GM21515 (cell line): ENCODE results near the gene RNF7.
"Not testable (repeated sequence)": the region's sequence is repeated elsewhere in the genome, so short reads cannot be mapped to it uniquely, and the experiment has no call there.

Experiments used
- ATAC-seq: cut with Tn5 transposase; IDR thresholded peaks from one replicate; pipeline ENCODE4 v1.9.1; 2021; ENCODE audit not compliant: unreplicated experiment

The RNF7 gene

DNA sequence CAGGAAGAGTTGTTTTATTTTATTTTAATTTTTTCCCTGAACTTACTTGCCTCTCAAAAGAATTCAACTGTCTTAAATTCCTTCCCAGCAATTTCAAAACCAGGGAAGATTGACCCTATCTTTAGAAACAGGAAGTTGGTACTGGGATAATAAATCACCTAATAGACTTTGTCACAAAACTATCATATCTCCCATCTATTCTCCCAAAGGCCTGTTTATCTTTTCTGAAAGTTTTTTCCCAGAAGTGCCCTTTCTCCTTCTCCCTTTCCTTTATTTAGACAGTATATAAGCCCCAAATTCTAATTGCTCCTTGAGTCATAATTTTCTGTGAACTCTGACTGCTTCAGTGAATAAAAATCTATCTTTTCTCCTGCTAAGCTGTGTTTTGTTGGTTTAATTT is 2.9 kb upstream of the RNF7 start:
- ATAC-seq: no peak

DNA sequence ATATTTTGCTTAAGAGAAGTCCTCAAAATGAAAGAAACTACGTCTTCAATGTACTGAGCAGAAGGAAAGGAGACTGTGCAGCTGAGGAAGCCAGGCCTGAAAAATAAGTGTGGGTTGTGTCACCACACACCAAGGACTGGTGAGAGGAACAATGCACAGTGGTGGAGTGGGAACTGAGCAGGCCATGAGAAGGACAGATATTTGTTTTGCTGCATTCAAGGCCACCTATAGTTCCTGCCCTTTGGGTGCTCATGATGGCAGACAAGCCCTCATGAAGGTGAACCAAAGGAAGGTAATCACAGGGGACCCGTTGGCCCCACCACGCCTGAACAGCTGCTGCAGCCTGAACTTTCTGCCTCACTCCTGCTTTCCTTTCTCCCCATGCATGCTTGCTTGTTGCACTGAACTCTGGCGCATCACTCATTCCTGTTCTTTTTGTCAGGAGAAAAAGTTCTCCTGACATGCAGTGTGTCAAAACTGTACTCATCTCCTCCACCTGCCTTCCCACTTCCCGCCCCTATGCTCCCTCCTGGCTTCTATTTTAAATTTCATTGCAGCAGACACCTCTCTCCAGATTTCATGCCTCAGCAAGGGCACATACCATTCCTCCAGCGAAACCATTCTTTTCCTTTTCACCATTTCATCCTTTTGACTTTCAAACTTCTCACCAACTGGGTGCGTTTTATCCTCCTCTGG is 2.2 kb upstream of the RNF7 start:
- ATAC-seq: no peak

DNA sequence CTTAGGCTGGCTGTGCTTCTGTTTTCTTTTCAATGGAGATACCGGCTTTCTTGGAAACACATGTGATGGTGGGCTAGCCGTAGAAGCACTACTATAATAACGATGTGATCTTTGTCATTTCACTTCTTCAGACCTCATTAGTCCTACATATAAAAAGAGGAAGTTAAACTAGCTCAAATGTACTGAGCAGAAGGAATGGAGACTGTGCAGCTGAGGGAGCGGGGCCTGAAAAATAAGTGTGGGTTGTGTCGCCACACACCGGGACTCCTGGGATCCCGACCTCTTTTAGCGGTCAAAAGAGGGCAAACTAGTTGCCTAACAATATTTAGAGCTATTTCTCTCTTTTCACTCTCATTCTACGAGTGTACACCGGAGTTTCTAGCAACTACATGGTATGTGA is 1.0 kb upstream of the RNF7 start:
- ATAC-seq: no peak

DNA sequence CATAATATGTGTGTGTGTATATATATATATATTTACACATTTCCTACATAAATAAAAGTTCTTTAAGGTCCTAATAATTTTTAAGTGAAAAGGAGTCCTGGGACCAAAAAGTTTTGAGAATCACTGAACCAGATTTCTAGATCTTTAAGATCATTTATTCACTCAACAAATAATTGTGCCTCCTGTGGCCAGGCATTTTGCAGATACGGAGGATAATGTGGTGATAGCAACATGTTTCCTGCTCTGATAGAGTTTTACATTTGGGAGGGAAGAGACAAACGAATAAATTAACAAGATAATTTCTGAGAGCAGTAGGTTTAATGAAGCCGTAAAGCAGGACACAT is 448 bp upstream of the RNF7 start:
- no peak for ATAC-seq

DNA sequence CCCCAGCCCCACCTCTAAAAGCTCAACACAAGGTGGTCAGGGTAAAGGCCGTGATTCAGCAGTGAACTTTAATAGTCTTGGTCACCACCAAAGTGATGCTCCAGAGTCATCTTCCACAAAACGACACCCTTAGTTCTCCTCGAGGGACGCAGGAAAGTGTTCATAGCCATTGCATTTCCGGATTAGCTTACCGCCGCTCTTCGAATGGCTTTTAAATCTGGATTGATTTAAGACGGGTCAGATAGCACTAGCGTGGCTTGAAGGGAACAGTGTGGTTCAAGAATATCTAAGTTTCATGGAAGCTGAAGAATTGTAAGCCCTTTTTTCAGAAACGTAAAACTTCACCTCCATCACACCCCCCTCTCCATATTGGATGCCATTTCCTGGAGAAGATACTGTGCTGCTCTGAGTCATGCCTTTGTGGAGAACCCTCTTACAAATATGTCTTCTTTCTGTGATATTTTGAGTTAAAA is 829 bp downstream of the RNF7 start:
- ATAC-seq: no peak

DNA sequence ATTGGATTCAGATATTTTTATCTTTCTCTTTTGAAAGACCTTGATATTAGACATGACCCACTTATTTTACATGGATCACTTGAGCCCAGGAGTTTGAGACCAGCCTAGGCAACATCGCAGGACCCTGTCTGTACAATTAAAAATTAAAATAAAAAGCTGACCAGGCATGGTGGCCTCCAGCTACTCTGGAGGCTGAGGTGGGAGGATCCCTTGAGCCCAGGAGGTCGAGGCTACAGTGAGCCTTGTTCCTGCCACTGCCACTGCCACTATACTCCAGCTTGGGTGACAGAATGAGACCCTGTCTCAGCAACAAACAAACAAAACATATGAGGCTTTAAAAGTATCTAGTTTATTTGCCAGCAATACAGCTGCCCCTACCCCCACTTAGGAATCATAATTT is 1.6 kb downstream of the RNF7 start:
- ATAC-seq: no peak

DNA sequence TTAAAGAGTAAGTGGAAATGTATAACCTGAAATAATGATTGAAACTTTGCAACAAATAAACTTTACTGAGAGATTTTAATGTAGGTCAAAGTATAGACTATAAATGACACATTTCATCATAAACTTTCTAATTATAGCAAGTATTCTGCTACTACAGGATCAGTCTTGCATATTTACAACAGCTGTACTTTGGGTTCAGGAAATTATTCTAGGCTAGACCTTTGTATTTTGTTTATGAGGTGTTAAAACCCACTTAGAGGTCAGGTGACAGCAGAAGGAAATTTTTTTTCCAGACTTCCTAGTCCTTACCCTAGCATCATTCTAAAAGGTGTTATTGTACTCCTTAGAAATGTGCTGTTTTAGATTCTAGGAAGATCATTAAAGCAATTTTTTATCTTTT is 2.3 kb downstream of the RNF7 start:
- no peak for ATAC-seq

DNA sequence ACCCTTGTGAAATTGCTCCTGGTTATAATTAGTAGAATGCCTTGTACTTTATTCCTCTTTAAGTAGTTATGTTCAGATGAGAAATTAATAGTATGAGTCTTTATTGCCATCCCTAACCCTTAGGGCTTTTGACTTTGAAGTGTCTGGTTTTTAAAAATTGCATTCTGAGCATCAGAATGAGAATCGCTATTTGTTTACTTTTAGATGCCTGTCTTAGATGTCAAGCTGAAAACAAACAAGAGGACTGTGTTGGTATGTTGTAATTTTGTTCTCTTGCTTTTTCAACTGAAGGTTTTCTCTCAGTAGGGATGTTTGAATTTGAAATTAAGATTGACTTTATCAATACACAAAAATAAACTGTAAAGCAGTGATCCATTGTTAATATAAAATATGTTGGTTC is 5.2 kb downstream of the RNF7 start:
- no peak for ATAC-seq

DNA sequence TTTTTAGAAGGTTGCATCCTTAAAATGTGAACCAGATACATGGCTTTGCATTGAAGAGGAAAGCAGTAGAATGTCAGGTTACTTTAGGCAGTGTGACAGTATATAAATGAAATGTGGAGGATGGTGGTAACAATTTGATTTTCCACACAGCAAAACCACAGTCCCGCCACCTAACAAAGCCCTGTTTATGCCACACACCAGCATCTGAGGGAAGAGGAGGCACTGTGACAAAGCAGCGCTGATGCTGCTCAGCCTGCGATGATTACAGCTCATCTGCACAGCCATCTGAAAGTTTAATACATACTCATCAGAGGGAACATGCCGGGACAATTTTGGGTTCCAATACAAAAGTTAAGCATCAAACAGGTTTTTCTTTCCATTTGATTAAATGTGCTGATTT is 8.9 kb downstream of the RNF7 start:
- no peak for ATAC-seq

DNA sequence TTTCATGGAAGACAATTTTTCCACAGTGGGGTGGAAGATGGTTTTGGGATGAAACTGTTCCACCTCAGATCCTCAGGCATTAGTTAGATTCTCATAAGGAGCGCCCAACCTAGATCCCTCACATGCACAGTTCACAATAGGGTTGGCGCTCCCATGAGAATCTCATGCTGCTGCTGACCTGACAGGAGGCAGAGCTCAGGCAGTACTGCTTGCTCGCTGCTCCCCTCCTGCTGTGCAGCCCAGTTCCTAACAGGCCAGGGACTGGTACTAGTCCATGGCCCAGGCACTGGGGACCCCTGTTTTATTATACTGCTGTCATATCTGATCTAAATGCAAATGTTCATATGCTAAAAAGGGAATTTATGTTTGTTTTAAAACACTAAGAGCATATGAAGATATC is 15.3 kb downstream of the RNF7 start:
- ATAC-seq: no peak

DNA sequence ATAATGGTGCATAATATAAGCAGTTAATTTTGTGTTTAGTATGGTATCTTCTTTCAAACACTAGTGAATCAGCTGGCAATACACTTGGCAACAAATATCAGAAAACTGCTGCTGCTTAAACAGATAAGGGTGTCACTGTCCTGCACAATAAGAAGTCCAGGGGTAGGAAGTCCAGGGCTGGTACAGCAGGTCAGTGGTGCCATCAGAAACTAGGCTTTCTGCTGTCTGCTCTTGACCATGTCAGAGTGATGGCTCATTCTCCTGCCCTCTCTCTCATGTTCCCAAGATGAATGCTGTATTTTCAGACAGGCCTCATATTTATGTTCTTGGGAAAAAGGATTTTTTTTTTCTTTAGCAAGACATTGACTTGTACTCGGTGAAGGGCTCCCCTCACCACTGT is 15.9 kb downstream of the RNF7 start:
- ATAC-seq: no peak

DNA sequence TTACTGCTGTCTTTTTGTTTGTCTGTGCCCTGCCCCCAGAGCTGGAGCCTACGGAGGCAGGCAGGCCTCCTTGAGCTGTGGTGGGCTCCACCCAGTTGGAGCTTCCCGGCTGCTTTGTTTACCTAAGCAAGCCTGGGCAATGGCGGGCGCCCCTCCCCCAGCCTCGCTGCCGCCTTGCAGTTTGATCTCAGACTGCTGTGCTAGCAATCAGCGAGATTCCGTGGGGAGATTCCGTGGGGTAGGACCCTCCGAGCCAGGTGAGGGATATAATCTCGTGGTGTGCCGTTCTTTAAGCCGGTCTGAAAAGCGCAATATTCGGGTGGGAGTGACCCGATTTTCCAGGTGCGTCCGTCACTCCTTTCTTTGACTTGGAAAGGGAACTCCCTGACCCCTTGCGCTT is 24.5 kb downstream of the RNF7 start:
- ATAC-seq: not testable (repeated sequence)

DNA sequence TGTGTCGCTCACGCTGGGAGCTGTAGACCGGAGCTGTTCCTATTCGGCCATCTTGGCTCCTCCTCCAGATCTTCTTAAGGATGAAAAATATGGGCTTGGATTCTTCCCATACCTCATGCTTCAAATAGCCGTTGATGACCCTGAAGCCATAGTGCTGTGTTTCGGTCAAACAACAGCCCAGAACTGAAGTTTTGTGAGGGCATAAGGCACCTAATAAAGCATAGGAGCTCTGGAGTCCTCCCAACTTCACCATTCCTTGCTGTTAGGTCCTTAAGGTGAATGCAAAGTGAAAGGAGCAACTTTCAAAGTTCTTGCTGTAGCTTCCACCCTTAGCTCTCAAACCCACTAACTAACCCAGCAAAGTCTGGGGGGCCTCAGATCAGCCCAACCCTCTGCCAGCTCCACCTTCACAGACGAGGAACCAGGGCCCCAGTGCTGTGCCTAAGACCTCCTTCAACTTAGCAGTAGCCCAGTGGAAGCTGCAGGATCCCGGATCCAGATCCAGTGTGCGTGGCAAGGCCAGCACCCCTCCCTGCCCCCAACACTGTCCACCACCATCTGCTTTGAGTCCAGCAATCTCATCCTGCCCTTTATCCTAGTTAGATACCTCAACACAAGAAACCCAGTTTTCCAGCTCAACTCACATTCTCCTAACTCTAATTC is 25.1 kb downstream of the RNF7 start, which contains the start of gene GRK7:
Gene GRK7 (plus strand): TSS at position 321 of the 663 bp plus-strand sequence. CDS start 14,877 bp downstream, outside the sequence.
- no peak for ATAC-seq

DNA sequence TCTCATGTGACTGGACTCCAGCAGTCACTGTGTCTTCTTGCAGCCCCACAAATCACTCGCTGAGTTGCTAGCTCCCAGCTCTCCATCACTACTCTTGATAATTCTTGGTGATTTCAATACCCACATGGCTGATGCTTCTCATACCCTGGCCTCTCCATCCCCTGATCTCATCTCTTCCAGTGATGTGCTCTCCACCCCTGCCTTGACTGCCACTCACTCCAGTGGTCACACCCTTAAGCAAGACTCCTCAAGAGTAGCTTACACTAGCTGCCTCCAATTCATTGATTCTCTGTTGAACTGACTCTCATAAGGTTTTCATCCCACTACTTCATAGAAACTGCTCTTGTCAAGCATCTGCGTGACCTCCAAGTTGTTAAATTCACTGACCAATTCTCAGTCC is 25.9 kb downstream of the RNF7 start:
- no peak for ATAC-seq

DNA sequence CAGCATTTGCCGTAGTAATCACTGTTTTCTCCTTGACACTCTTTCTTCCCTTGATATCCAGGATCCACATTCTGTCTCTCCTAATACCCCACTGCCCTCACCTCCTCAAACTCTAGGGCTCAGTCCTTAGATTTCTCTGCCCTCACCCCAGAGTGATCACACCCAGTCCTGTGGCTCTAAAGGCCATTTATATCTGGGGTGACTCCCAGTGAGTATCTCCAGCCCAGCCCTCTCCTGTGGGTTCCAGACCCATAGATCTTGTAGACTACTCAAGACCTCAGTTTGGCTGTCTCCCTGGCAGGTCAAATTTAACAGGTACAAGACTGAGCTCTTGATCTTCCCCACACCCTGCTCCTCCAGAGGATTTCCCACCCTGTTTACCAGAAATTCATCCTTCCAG is 26.4 kb downstream of the RNF7 start:
- ATAC-seq: no peak

DNA sequence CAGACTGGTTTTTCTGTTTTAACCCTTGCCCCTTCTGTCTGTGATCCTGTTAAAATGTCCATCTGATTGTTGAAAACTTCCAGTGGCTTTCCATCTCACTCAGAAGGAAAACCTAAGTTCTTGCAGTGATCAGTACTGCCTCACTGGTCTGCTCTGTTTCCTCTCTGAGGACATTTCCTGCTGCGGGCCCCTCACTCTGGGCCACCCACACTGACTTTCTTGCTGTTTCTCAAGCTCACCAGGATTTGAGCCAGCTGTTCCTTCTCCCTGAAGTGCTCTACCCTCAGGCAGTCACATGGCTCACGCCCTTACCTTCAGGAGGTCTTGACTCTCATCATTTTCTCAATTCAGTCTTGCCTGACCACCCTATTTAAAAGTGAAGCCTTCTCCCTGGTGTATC is 26.9 kb downstream of the RNF7 start:
- ATAC-seq: no peak

DNA sequence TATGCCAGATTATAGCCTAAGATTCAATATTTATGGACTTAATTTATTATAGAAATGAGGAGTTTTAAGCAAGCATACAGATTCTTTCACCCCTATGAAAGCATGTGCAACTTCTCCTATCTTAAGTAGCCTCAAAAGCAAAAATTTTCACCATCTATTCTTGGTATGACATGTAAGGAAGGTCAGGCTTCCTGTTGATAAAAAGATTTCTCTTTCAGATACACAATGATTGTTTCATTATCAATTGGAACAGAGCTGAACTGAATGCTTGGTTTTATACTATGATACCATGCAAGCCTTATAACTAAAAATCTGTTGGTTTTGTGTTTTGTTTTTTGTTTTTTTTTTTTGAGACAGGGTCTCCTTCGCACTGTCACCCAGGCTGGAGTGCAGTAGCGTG is 29.0 kb downstream of the RNF7 start:
- ATAC-seq: no peak

DNA sequence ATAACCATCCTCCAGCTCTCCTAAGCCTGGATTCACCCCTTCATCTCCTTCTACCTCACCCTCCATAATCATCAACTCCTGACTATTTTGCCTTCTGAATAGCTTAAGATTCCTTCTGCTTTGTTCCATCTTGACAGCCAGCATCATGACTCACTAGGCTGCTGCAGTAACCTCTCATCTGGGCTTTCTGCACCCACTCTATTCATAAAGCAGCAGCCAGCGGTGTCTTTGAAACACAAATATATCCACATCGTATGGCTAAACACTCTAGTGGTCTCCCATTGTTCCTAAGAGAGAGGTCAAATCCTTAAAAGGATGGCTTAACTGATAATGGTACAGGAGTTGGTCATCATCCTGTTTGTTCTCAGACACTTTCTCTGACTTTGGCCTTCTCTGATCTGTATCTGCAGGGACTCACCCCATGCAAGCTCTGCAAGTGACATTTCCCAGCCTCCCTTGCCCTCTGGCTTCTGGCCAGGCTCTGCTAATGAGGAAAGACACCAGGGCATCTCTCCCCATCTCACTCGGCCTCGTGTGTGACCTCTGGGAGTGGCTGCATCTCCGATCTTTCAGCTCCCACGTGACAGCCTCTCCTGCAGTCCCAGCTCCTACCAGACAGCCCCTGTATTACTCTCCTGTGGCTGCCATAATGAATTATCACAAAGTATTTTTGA is 31.3 kb downstream of the RNF7 start:
- no peak for ATAC-seq

DNA sequence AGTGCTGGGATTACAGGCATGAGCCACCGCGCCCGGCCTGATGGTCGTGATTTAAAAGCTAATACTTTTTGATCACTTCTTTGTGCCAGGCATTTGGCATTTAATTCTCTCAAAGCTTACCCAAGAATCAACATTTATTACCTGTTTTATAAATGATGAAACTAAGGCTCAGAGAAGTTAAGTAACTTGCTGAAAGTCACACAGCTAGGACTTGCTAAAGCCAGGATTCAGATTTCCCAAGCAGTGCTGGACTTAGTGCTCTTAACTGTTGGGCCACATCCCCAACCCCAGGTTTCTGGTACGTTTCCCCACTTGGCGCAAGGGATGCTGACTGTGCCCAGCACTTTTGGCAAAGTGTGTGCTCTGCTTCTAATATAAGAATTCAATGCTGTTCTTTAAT is 35.6 kb downstream of the RNF7 start:
- no peak for ATAC-seq

DNA sequence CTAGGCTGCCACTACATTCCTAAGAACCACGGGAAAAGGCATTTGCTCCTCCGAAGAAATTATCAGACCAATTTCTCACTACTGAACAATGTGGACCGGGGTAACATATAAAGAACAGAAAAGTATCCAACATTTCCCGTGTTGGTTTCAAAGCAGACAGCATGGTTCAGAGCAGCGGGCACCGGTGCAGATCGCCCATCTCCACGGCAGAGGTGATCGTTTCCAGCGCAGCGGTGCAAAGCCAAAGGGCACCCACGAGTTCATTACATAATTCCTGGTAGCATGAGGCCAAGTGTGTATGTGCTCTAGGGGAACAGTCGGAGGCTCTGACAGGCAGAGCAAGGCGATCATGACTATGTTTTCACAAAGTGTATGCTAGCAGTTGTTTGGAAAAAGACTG is 38.3 kb downstream of the RNF7 start:
- ATAC-seq: no peak

DNA sequence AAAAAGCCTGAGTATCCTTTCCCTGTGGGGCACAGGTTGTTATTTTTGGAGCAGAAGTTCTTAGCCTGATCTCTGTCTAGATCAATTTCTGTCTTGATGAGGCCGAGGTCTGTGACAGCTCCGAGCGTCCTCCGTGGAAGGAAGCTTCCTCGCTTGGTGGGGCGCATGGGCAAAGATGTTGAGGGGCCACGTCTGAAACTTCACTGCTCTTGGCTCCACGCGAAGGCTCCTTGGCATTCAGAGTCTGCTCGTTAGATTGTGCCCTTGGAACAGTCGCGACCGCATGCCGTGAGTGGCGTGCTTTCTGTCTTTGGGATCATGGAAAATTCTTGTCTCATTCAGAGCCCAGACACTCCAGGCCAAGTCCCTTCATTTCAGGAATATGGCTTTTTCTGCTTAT is 38.8 kb downstream of the RNF7 start:
- no peak for ATAC-seq
